Esophagus squamous epithelium (tissue), 5 donors: ENCODE measurements around the gene UPF1. TPM values are rescaled to one million over a fixed set of nuclear protein-coding genes. Genes with fewer than 3 reads are reported as not detected.

Experiments used
- DNase-seq: peaks from one replicate; lab custom pipeline; 2025; lab: John Stamatoyannopoulos, UW
- H3K27ac ChIP-seq, 4 donors: fragments of 200-600 bp; sonication (generic); one replicate each; pipeline ENCODE4 v1.5.1; 2016 to 2019; ENCODE audit warnings: mild to moderate bottlenecking in 1 of 4
- H3K27me3 ChIP-seq, 4 donors: fragments of 200-600 bp; sonication (generic); 1 replicate in 3 of 4; 2 replicates in 1 of 4; pipeline versions ENCODE4 v1.5.1 to v1.6.0; 2017 to 2021; ENCODE audit warnings: antibody characterized with exemption in 1 of 4
- H3K36me3 ChIP-seq, 3 donors: fragments of 200-600 bp; sonication (generic); one replicate each; pipeline ENCODE4 v1.5.1; 2016 to 2019
- H3K4me1 ChIP-seq, 3 donors: fragments of 200-600 bp; sonication (generic); one replicate each; pipeline ENCODE4 v1.5.1; 2017 to 2019
- H3K4me3 ChIP-seq, 4 donors: fragments of 200-600 bp; sonication (generic); 1 replicate in 3 of 4; 2 replicates in 1 of 4; pipeline ENCODE4 v1.5.1; 2016 to 2019; ENCODE audit warnings: mild to moderate bottlenecking in 2 of 4, moderate library complexity in 1 of 4
- H3K9me3 ChIP-seq, 3 donors: fragments of 200-600 bp; sonication (generic); one replicate each; pipeline ENCODE4 v1.5.1; 2016 to 2019
- CTCF ChIP-seq, 6 experiments: fragments of 450-650 bp in 4 of 6; fragments of 200-600 bp in 2 of 6; sonication (generic) in 2 of 6; IDR thresholded peaks; one replicate each; pipeline ENCODE4 v1.5.1; 2016 to 2019; ENCODE audit warnings: antibody characterized with exemption in 6 of 6, mild to moderate bottlenecking in 4 of 6, moderate library complexity in 4 of 6
- POLR2A ChIP-seq, 4 donors: fragments of 450-650 bp; IDR thresholded peaks; one replicate each; pipeline ENCODE4 v1.6.1; 2017; ENCODE audit warnings: antibody characterized with exemption in 4 of 4, mild to moderate bottlenecking in 4 of 4, moderate library complexity in 3 of 4
- WGBS, 2 donors: methylation state at CpG; one replicate each; pipeline ENCODE4 v1.1.5; 2018; 5-methylcytosine and 5-hydroxymethylcytosine counted together
- intact Hi-C: fragments of 100-400 bp; cut with DNase I; formaldehyde crosslinking; loops from one replicate; pipeline ENCODE4 v1.15.0; 2022
- total RNA-seq, 4 donors: library from RNA; depleted of rRNA; stranded (reverse); fragments of >200 nt; gene quantifications; one replicate each; pipeline ENCODE4 v1.1.0, GENCODE V29; 2016
- donor health status: DM: yes; HTN: yes; CAD: no.

UPF1 gene
- total RNA-seq, 4 donors from 2014 or later = 31.6 to 69.7 (median 55.6) TPM

GRCh38 chr19:18859676-18860301, 28.0 kb downstream of the UPF1 start:
- intact Hi-C loops = no loop called here
- TF ChIP-seq POLR2A (IDR thresholded peaks at IDR 0.05) (no peak), CTCF (IDR thresholded peaks at IDR 0.05) (no peak)
- Histone ChIP-seq H3K36me3 (peaks cover 87 to 100% (median 93%) of the 10 kb centered on the region in 3 donors), H3K27ac (no peak overlapping the region), H3K9me3 (no peaks in the 10 kb centered on the region), H3K4me1 (peaks cover 0 to 11% (median 0%) of the 10 kb centered on the region in 3 donors), H3K4me3 (no peak overlapping the region), H3K27me3 (no peaks in the 10 kb centered on the region)
- 82 to 86% methylated on average over 5 to 8 of the region's 12 CpGs for WGBS, 2 donors
- no peak for DNase-seq

GRCh38 chr19:18860302-18860700, 28.5 kb downstream of the UPF1 start:
- TF ChIP-seq POLR2A (IDR thresholded peaks at IDR 0.05) (no peak), CTCF (IDR thresholded peaks at IDR 0.05) (no peak)
- Histone ChIP-seq H3K36me3 (peaks cover 87 to 100% (median 93%) of the 10 kb centered on the region in 3 donors), H3K27me3 (no peaks in the 10 kb centered on the region), H3K27ac (no peak overlapping the region), H3K4me3 (no peak overlapping the region), H3K4me1 (peaks cover 0 to 11% (median 0%) of the 10 kb centered on the region in 3 donors), H3K9me3 (no peaks in the 10 kb centered on the region)
- WGBS, 2 donors = 68 to 72% methylated on average over 2 to 6 of the region's 11 CpGs
- intact Hi-C loops = no loop called here
- no peak for DNase-seq

GRCh38 chr19:18860725-18861124, 29.0 kb downstream of the UPF1 start:
- peaks cover 0 to 11% (median 0%) of the 10 kb centered on the region in 3 donors for H3K4me1 ChIP-seq
- TF ChIP-seq CTCF (IDR thresholded peaks at IDR 0.05) (no peak), POLR2A (IDR thresholded peaks at IDR 0.05) (no peak)
- H3K36me3 ChIP-seq = peaks cover 86 to 100% (median 93%) of the 10 kb centered on the region in 3 donors
- intact Hi-C loops = no loop called here
- no peak for DNase-seq
- no peaks in the 10 kb centered on the region for H3K27me3 ChIP-seq
- 90 to 92% methylated on average over 2 to 15 of the region's 17 CpGs for WGBS, 2 donors
- no peak overlapping the region for H3K27ac ChIP-seq
- H3K9me3 ChIP-seq = no peaks in the 10 kb centered on the region
- no peak overlapping the region for H3K4me3 ChIP-seq

- Histone ChIP-seq H3K36me3 (peaks cover 85 to 100% (median 91%) of the 10 kb centered on the region in 3 donors), H3K4me3 (no peak overlapping the region), H3K27me3 (no peaks in the 10 kb centered on the region), H3K9me3 (no peaks in the 10 kb centered on the region), H3K4me1 (peaks cover 0 to 14% (median 0%) of the 10 kb centered on the region in 3 donors), H3K27ac (no peak overlapping the region)
- intact Hi-C loops = no loop called here
- no peak for DNase-seq
- TF ChIP-seq CTCF (IDR thresholded peaks at IDR 0.05) (no peak), POLR2A (IDR thresholded peaks at IDR 0.05) (no peak)
- WGBS, 2 donors = 69 to 85% methylated on average over 7 of the region's 9 CpGs
Observed at GRCh38 chr19:18861235-18861634, 29.5 kb downstream of the UPF1 start.

GRCh38 chr19:18861917-18862316, 30.2 kb downstream of the UPF1 start:
- no peak for DNase-seq
- WGBS, 2 donors = 90 to 93% methylated on average over 7 of the region's 12 CpGs
- Histone ChIP-seq H3K4me3 (no peak overlapping the region), H3K36me3 (peaks cover 85 to 100% (median 85%) of the 10 kb centered on the region in 3 donors), H3K4me1 (peaks cover 0 to 20% (median 0%) of the 10 kb centered on the region in 3 donors), H3K27me3 (no peaks in the 10 kb centered on the region), H3K27ac (no peak overlapping the region), H3K9me3 (no peaks in the 10 kb centered on the region)
- intact Hi-C loops = no loop called here
- no peak for TF ChIP-seq POLR2A (IDR thresholded peaks at IDR 0.05)
- no peak for TF ChIP-seq CTCF (IDR thresholded peaks at IDR 0.05)
